A673 (cell line): ENCODE measurements around the gene COMMD6. TPM values are rescaled to one million over a fixed set of nuclear protein-coding genes. Genes with fewer than 3 reads are reported as not detected.

Experiments used
- Bru-seq: library from RNA; stranded (reverse); fragments of 400-500 nt; gene quantifications from one replicate; lab custom pipeline; 2021; lab: Mats Ljungman, UMichigan
- BruChase-seq, 2 experiments: library from RNA; stranded (reverse); fragments of 400-500 nt; gene quantifications; one replicate each; lab custom pipeline; 2021; lab: Mats Ljungman, UMichigan
- BruUV-seq: library from RNA; stranded (reverse); fragments of 400-500 nt; replicated peaks from 2 replicates; lab custom pipeline; 2021; lab: Mats Ljungman, UMichigan
- CTCF ChIA-PET: fragments of 300-600 bp; sonication (Branson Sonifier 250); formaldehyde crosslinking; loops from one replicate; lab custom pipeline; 2022; ENCODE audit warnings: antibody characterized with exemption; lab: Charles Lee
- POLR2A ChIA-PET: fragments of 300-600 bp; sonication (Branson Sonifier 250); formaldehyde crosslinking; loops from one replicate; lab custom pipeline; 2022; ENCODE audit warnings: antibody characterized with exemption; ENCODE audit not compliant: low non-redundant PET; lab: Charles Lee
- DNase-seq: peaks from one replicate; pipeline ENCODE4 v3.0.0-alpha.2; 2015; ENCODE audit warnings: low spot score
- H3K27ac ChIP-seq: fragments of 200-600 bp; sonication (generic); 2 replicates; pipeline ENCODE4 v1.5.1; 2016; ENCODE audit warnings: mixed run types, low read depth, mild to moderate bottlenecking, mixed read lengths, antibody characterized with exemption, low read length; ENCODE audit not compliant: poor library complexity, severe bottlenecking
- H3K27me3 ChIP-seq: fragments of 200-600 bp; sonication (generic); replicated peaks from 2 replicates; pipeline ENCODE4 v1.6.1; 2017; ENCODE audit warnings: mixed run types, low read depth, mild to moderate bottlenecking, mixed read lengths, antibody characterized with exemption, low read length; ENCODE audit not compliant: insufficient read depth, poor library complexity
- H3K36me3 ChIP-seq: fragments of 200-600 bp; sonication (generic); 2 replicates; pipeline ENCODE4 v1.6.1; 2016; ENCODE audit warnings: mixed run types, mild to moderate bottlenecking, mixed read lengths, antibody characterized with exemption, low read length; ENCODE audit not compliant: insufficient read depth, poor library complexity, severe bottlenecking
- H3K4me1 ChIP-seq: fragments of 200-600 bp; sonication (generic); 2 replicates; pipeline ENCODE4 v1.6.1; 2017; ENCODE audit warnings: mixed run types, mild to moderate bottlenecking, mixed read lengths, antibody characterized with exemption, low read length; ENCODE audit not compliant: insufficient read depth, poor library complexity, severe bottlenecking
- H3K4me3 ChIP-seq: fragments of 200-600 bp; sonication (generic); 2 replicates; pipeline ENCODE4 v1.5.1; 2016; ENCODE audit warnings: low read depth, mixed run types, mild to moderate bottlenecking, mixed read lengths, low read length; ENCODE audit not compliant: poor library complexity, severe bottlenecking
- H3K9me3 ChIP-seq: fragments of 200-600 bp; sonication (generic); 2 replicates; pipeline ENCODE4 v1.6.1; 2016; ENCODE audit warnings: mixed run types, low read depth, mild to moderate bottlenecking, mixed read lengths, antibody characterized with exemption, low read length; ENCODE audit not compliant: poor library complexity, severe bottlenecking
- CTCF ChIP-seq: fragments of 300-800, 200-600 bp; sonication (generic); conservative IDR thresholded peaks from 2 replicates; pipeline ENCODE4 v1.5.1; 2017; ENCODE audit warnings: low read depth, mild to moderate bottlenecking, antibody characterized with exemption, low read length, moderate library complexity, mixed read lengths
- EZH2 ChIP-seq: fragments of 200-600 bp; sonication (generic); IDR thresholded peaks from 2 replicates; pipeline ENCODE4 v1.6.1; 2017; ENCODE audit warnings: borderline replicate concordance, low read depth, mild to moderate bottlenecking, mixed read lengths, antibody characterized with exemption, low read length; ENCODE audit not compliant: poor library complexity, severe bottlenecking
- intact Hi-C: fragments of 100-400 bp; cut with micrococcal nuclease; formaldehyde crosslinking; loops from one replicate; pipeline ENCODE4 v1.10.0; 2022; ENCODE audit not compliant: unreplicated experiment
- long read RNA-seq: library from polyadenylated mRNA; stranded (forward); transcript quantifications from one replicate; pipeline ENCODE4 v2.0.0, GENCODE V29; 2022
- total RNA-seq: library from RNA; stranded (reverse); gene quantifications from 2 replicates; pipeline ENCODE4 v1.2.3, GENCODE V29; 2021

Gene COMMD6
- total RNA-seq: 60.4 and 65.7 TPM in 2 replicates
- Bru-seq, nascent RNA: percentile 75 among the genes with signal in this experiment
- percentile 63 among the genes with signal in this experiment for BruChase-seq, experiment 1, labeled RNA remaining after a 2-hour chase
- percentile 61 among the genes with signal in this experiment for BruChase-seq, experiment 2, labeled RNA remaining after a 6-hour chase
- long read RNA-seq, partial matches to known transcripts: 1 of 4 reads
- long read RNA-seq, other reads (novel, unspliced or antisense): 1 of 4 reads

GRCh38 chr13:75537401-75538365 is at the start of gene COMMD6:
TSS of gene COMMD6 (minus strand) at chr13:75537841. CDS start at chr13:75537805, 36 bp downstream.
- peak; percentile 91 for DNase-seq
- intact Hi-C loops: no loop called here
- no peaks in the 10 kb centered on the region for H3K27me3 ChIP-seq
- H3K36me3 ChIP-seq: peaks cover 5% of the 10 kb centered on the region
- peak within 1 kb of the TSS; percentile 93 for H3K4me3 ChIP-seq
- POLR2A ChIA-PET: interaction anchor here (0.5 kb wide), 1 partner anchor 50 kb away, joined by 4 read pairs; no protein-coding TSS in a partner anchor
- CTCF ChIA-PET: interaction anchor here (0.5 kb wide), 1 partner anchor 13 kb away, joined by 3 read pairs; no protein-coding TSS in a partner anchor
- H3K27ac ChIP-seq: peak within 1 kb of the TSS; percentile 91
- no peaks in the 10 kb centered on the region for H3K9me3 ChIP-seq
- TF ChIP-seq EZH2: no peak
- no peak for TF ChIP-seq CTCF
- BruUV-seq: no TSS peak
- peaks cover 6% of the 10 kb centered on the region for H3K4me1 ChIP-seq

GRCh38 chr13:75585153-75585552 is 47.5 kb upstream of the COMMD6 start:
- Histone ChIP-seq H3K27me3 (no peaks in the 10 kb centered on the region), H3K36me3 (no peaks in the 10 kb centered on the region), H3K4me3 (no peak overlapping the region), H3K9me3 (peaks cover 9% of the 10 kb centered on the region), H3K27ac (no peak overlapping the region), H3K4me1 (no peaks in the 10 kb centered on the region)
- intact Hi-C loops: no loop called here
- no peak for TF ChIP-seq EZH2
- no peak for TF ChIP-seq CTCF
- POLR2A ChIA-PET: no interaction called here
- no TSS peak for BruUV-seq
- CTCF ChIA-PET: no interaction called here
- DNase-seq: no peak

DNA sequence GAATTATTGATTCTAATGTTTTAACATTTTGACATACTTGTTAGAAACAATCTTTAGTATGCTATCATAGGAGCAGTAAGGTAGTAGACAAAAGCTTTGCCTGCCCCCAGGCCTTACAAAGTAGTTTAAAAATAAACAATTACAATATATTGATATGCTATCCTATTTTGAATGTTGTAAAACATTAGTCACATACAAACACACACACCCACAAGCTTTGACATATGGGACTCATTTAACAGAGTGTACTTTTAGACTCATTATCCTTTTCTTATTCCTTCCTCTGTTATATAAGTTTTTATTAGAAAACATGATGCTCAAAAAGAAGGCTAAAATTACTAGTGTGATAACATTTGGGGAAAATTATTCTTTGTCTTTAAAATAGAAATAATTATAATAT is 45.5 kb upstream of the COMMD6 start:
- intact Hi-C loops: no loop called here
- POLR2A ChIA-PET: no interaction called here
- no peak overlapping the region for H3K4me3 ChIP-seq
- CTCF ChIA-PET: no interaction called here
- no peak for DNase-seq
- no peak overlapping the region for H3K27ac ChIP-seq
- H3K36me3 ChIP-seq: no peaks in the 10 kb centered on the region
- no peaks in the 10 kb centered on the region for H3K4me1 ChIP-seq
- peaks cover 9% of the 10 kb centered on the region for H3K9me3 ChIP-seq
- TF ChIP-seq EZH2 (no peak), CTCF (no peak)
- H3K27me3 ChIP-seq: no peaks in the 10 kb centered on the region
- BruUV-seq: no TSS peak
